Tibial nerve (tissue), 4 donors: ENCODE measurements around the gene SFMBT1.

Experiments used
- EP300 ChIP-seq, 2 donors: sonication (generic); formaldehyde crosslinking; IDR thresholded peaks; one replicate each; pipeline ENCODE4 v1.6.1; 2017; ENCODE audit warnings: antibody characterized with exemption in 2 of 2, mild to moderate bottlenecking in 1 of 2
- POLR2A ChIP-seq, 2 donors: fragments of 450-650 bp; IDR thresholded peaks; one replicate each; pipeline ENCODE4 v1.6.1; 2017; ENCODE audit warnings: antibody characterized with exemption in 2 of 2, mild to moderate bottlenecking in 2 of 2, moderate library complexity in 2 of 2
- TF ChIP-seq, protein P1 (sequence below), 5 experiments: fragments of 200-600 bp in 3 of 5; fragments of 450-650 bp in 2 of 5; sonication (generic) in 3 of 5; IDR thresholded peaks; one replicate each; pipeline ENCODE4 v1.5.1; 2016 to 2019; ENCODE audit warnings: antibody characterized with exemption in 5 of 5, mild to moderate bottlenecking in 3 of 5, moderate library complexity in 2 of 5

DNA sequence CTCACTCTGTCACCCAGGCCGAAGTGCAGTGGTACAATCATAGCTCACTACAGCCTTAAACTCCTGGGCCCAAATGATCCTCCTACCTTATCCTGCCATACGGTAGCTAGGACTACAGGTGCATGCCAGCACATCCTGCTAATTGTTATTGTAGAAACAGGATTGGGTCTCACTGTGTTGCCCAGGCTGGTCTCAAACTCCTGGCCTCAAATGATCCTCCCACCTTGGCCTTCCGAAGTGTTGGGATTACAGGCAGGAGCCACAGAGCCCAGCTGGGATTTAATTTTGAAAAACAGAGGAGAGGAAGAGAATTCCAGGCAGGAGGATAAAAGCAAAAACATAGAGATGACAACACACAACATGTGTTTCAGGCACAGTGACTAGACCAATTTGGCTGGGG is 40.5 kb downstream of the SFMBT1 start:
- TF ChIP-seq, protein P1, sequence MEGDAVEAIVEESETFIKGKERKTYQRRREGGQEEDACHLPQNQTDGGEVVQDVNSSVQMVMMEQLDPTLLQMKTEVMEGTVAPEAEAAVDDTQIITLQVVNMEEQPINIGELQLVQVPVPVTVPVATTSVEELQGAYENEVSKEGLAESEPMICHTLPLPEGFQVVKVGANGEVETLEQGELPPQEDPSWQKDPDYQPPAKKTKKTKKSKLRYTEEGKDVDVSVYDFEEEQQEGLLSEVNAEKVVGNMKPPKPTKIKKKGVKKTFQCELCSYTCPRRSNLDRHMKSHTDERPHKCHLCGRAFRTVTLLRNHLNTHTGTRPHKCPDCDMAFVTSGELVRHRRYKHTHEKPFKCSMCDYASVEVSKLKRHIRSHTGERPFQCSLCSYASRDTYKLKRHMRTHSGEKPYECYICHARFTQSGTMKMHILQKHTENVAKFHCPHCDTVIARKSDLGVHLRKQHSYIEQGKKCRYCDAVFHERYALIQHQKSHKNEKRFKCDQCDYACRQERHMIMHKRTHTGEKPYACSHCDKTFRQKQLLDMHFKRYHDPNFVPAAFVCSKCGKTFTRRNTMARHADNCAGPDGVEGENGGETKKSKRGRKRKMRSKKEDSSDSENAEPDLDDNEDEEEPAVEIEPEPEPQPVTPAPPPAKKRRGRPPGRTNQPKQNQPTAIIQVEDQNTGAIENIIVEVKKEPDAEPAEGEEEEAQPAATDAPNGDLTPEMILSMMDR (IDR thresholded peaks at IDR 0.05): no peak
- TF ChIP-seq EP300 (IDR thresholded peaks at IDR 0.05) (no peak), POLR2A (IDR thresholded peaks at IDR 0.05) (no peak)
